Spleen (tissue), 11 donors: ENCODE measurements around the gene GNAI1. TPM values are rescaled to one million over a fixed set of nuclear protein-coding genes. Genes with fewer than 3 reads are reported as not detected.
A peak's percentile ranks its signal among the peaks of the same experiment; 100 is the strongest.

Experiments used
- DNase-seq: peaks from one replicate; pipeline ENCODE4 v3.0.0-alpha.2; 2020
- H3K27ac ChIP-seq, 8 donors: fragments of 200-600 bp; sonication (generic) in 7 of 8; 1 replicate in 4 of 8; 2 replicates in 4 of 8; pipeline versions ENCODE4 v1.5.0 to v1.8.0; 2016 to 2021; ENCODE audit warnings: inconsistent platforms in 4 of 8, mild to moderate bottlenecking in 4 of 8, moderate library complexity in 1 of 8
- H3K27me3 ChIP-seq, 7 donors: fragments of 200-600 bp; sonication (generic) in 6 of 7; replicated peaks in 1 of 7; 1 replicate in 4 of 7; 2 replicates in 3 of 7; pipeline versions ENCODE4 v1.5.0 to v1.8.0; 2016 to 2021; ENCODE audit warnings: inconsistent platforms in 3 of 7, mild to moderate bottlenecking in 1 of 7
- H3K36me3 ChIP-seq, 6 donors: fragments of 200-600 bp; sonication (generic) in 5 of 6; 1 replicate in 4 of 6; 2 replicates in 2 of 6; pipeline versions ENCODE4 v1.5.0 to v1.8.0; 2016 to 2021; ENCODE audit warnings: inconsistent platforms in 2 of 6
- H3K4me1 ChIP-seq, 6 donors: fragments of 200-600 bp; sonication (generic) in 5 of 6; 1 replicate in 3 of 6; 2 replicates in 3 of 6; pipeline versions ENCODE4 v1.5.0 to v1.8.0; 2016 to 2021; ENCODE audit warnings: inconsistent platforms in 3 of 6
- H3K4me3 ChIP-seq, 8 donors: fragments of 200-600 bp; sonication (generic) in 7 of 8; 1 replicate in 4 of 8; 2 replicates in 4 of 8; pipeline versions ENCODE4 v1.5.0 to v1.8.0; 2016 to 2021; ENCODE audit warnings: inconsistent platforms in 4 of 8, mild to moderate bottlenecking in 4 of 8, moderate library complexity in 2 of 8
- H3K9me3 ChIP-seq, 8 donors: fragments of 200-600 bp; sonication (generic) in 7 of 8; 1 replicate in 4 of 8; 2 replicates in 4 of 8; pipeline versions ENCODE4 v1.5.0 to v1.8.0; 2016 to 2021; ENCODE audit warnings: inconsistent platforms in 4 of 8
- POLR2A ChIP-seq, 3 donors: fragments of 450-650 bp; IDR thresholded peaks; one replicate each; pipeline ENCODE4 v1.5.1; 2017; ENCODE audit warnings: antibody characterized with exemption in 3 of 3, mild to moderate bottlenecking in 1 of 3
- POLR2AphosphoS5 ChIP-seq, 3 donors: sonication (generic); formaldehyde crosslinking; IDR thresholded peaks; one replicate each; pipeline ENCODE4 v1.5.1; 2017; ENCODE audit warnings: antibody characterized with exemption in 3 of 3
- WGBS, 5 donors: extraction: QIAGEN DNeasy Blood & Tissue Kit in 3 of 5; methylation state at CpG; one replicate each; pipeline versions ENCODE4 v1.1.5 to v1.1.7; 2013 to 2018; 5-methylcytosine and 5-hydroxymethylcytosine counted together
- intact Hi-C: fragments of 100-400 bp; cut with DNase I; formaldehyde crosslinking; loops from one replicate; pipeline ENCODE4 v1.15.0; 2023; ENCODE audit warnings: low total_unique reads
- polyA plus RNA-seq, 3 donors: library from polyadenylated mRNA; stranded (reverse); fragments of 200-250 nt; gene quantifications; one replicate each; pipeline ENCODE4 v1.2.1, GENCODE V29; 2013
- total RNA-seq, 7 donors: library from RNA; depleted of rRNA in 3 of 7; stranded (reverse); fragments of >200 nt in 3 of 7; fragmentation: NEBNext Ultra II Directional in 4 of 7; extraction: Animal tissue kit (Norgen Biotek cat#: 25700) in 4 of 7; gene quantifications; one replicate each; pipeline versions ENCODE4 v1.1.0 to v1.2.1, GENCODE V29; 2016 to 2021
- TF ChIP-seq, protein P1 (sequence below), 11 experiments: fragments of 200-600 bp in 7 of 11; fragments of 450-650 bp in 4 of 11; sonication (generic) in 4 of 11; IDR thresholded peaks in 8 of 11; conservative IDR thresholded peaks in 3 of 11; 1 replicate in 7 of 11; 2 replicates in 4 of 11; pipeline versions ENCODE4 v1.4.0 to v1.8.0; 2016 to 2021; ENCODE audit warnings: antibody characterized with exemption in 11 of 11, inconsistent platforms in 4 of 11, mild to moderate bottlenecking in 1 of 11
- donor health status: healthy with polysubstance abuse.
- donor health status: DM: no; HTN: no; CAD: no; lungs with moderate emphysema.
- donor health status: DM: no; HTN: no; CAD: no.
- donor health status: Bipolar disorder and iron deficiency.
- donor health status: healthy.
- donor health status: DM: no; HTN: no; CAD: no.
- donor health status: DM: yes; HTN: yes; CAD: no.

Gene GNAI1
- total and polyA plus RNA-seq, 10 donors = 2.5 to 16.3 (median 12.2) TPM

DNA sequence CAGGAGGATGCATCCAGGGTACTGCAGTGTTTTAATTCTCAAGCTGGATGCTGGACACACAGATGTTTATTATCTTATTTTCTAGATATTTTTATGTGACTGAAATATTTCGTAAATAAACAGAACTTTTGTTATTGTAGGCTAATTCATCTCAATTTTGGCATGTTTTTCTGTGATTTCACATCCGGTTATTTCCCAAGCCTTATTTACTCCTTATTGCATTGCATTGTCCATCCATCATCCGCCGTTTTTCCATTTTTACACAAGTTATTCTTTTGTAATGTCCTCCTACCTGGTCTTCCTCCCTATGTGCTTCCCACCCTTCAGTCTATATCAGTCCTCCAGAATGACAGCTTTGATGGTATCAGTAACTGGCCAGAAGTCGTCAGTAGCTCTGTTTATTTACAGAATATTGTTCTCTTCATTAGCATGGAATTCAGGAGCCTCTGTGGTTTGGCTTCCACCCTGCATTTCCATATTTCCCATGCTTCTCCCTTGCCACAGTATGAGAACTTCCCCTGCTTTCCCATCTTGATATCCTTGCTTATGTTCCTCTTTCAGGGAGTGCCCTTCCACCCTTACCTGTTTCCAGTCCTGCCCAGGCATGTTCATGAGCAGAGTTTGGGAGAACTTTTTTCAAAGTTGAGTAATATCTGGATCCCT lies 16.1 kb downstream of the GNAI1 start:
- H3K4me1 ChIP-seq = no peaks in the 10 kb centered on the region
- TF ChIP-seq POLR2A (IDR thresholded peaks at IDR 0.05) (no peak), POLR2AphosphoS5 (IDR thresholded peaks at IDR 0.05) (no peak)
- intact Hi-C loops = no loop called here

DNA sequence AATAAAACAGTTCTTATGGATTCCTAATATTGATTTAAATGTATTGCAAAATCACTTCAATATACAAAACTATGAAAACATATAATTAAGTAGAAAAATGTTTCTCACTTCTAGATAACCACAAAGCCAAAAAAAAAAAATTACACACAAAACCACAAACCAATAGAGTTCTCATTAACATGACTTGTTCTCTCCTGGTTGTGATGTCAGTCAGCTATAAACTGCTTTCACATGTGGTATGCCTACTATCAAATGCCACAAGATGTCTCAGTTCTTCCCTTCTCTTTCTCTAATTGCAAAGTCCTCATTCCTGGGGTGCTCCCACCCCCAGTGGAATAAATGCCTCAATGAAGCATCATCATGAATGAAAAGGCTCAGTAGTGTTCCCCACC lies 16.6 kb downstream of the GNAI1 start:
- Histone ChIP-seq H3K27me3 (no peaks in the 10 kb centered on the region), H3K4me3 (no peak overlapping the region), H3K36me3 (no peaks in the 10 kb centered on the region), H3K4me1 (no peaks in the 10 kb centered on the region), H3K9me3 (no peaks in the 10 kb centered on the region), H3K27ac (no peak overlapping the region)
- intact Hi-C loops = no loop called here
- DNase-seq = no peak
- TF ChIP-seq, protein P1, sequence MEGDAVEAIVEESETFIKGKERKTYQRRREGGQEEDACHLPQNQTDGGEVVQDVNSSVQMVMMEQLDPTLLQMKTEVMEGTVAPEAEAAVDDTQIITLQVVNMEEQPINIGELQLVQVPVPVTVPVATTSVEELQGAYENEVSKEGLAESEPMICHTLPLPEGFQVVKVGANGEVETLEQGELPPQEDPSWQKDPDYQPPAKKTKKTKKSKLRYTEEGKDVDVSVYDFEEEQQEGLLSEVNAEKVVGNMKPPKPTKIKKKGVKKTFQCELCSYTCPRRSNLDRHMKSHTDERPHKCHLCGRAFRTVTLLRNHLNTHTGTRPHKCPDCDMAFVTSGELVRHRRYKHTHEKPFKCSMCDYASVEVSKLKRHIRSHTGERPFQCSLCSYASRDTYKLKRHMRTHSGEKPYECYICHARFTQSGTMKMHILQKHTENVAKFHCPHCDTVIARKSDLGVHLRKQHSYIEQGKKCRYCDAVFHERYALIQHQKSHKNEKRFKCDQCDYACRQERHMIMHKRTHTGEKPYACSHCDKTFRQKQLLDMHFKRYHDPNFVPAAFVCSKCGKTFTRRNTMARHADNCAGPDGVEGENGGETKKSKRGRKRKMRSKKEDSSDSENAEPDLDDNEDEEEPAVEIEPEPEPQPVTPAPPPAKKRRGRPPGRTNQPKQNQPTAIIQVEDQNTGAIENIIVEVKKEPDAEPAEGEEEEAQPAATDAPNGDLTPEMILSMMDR (IDR thresholded peaks at IDR 0.05 in 8 of 11, conservative IDR thresholded peaks at IDR 0.05 in 3 of 11) = no peak
- TF ChIP-seq POLR2A (IDR thresholded peaks at IDR 0.05) = no peak
- no peak for TF ChIP-seq POLR2AphosphoS5 (IDR thresholded peaks at IDR 0.05)

More for the DNA sequence above, 16.1 kb downstream of the GNAI1 start:
- H3K4me3 ChIP-seq = no peak overlapping the region
- H3K27ac ChIP-seq = peak overlapping the region in 1 of 8 donors; percentile 10
- DNase-seq = no peak
- H3K9me3 ChIP-seq = no peaks in the 10 kb centered on the region
- H3K27me3 ChIP-seq = no peaks in the 10 kb centered on the region
- no peaks in the 10 kb centered on the region for H3K36me3 ChIP-seq
- 57 to 73% (median 71%) methylated on average over 5 of the region's 5 CpGs for WGBS, 5 donors

DNA sequence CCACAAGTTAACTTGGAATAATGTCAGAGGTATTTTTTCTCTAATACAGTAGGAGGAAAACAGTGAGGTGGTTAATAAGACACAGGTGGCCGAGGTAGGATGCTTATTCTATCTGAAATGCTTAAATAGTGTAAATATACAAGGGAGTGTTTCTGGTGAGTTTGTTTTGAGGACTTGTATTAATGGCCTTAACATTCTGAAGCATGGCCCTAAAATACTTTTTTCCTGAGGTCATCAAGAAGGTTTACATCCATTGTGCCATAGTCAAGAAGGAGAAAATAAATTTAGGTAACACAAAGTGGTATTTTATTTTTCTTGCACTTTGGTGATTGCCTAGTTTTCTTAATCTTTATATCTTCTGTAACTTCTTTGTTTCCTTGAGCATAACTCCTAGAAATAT lies 18.8 kb downstream of the GNAI1 start:
- H3K9me3 ChIP-seq = no peaks in the 10 kb centered on the region
- no peaks in the 10 kb centered on the region for H3K4me1 ChIP-seq
- no peak for DNase-seq
- no peak for TF ChIP-seq POLR2AphosphoS5 (IDR thresholded peaks at IDR 0.05)
- TF ChIP-seq, protein P1 (IDR thresholded peaks at IDR 0.05 in 8 of 11, conservative IDR thresholded peaks at IDR 0.05 in 3 of 11) = no peak
- TF ChIP-seq POLR2A (IDR thresholded peaks at IDR 0.05) = no peak
- 82 to 92% (median 87%) methylated on average over 1 of the region's 1 CpG for WGBS, 5 donors
- H3K36me3 ChIP-seq = no peaks in the 10 kb centered on the region
- no peak overlapping the region for H3K4me3 ChIP-seq
- H3K27me3 ChIP-seq = no peaks in the 10 kb centered on the region
- intact Hi-C loops = no loop called here
- H3K27ac ChIP-seq = no peak overlapping the region

DNA sequence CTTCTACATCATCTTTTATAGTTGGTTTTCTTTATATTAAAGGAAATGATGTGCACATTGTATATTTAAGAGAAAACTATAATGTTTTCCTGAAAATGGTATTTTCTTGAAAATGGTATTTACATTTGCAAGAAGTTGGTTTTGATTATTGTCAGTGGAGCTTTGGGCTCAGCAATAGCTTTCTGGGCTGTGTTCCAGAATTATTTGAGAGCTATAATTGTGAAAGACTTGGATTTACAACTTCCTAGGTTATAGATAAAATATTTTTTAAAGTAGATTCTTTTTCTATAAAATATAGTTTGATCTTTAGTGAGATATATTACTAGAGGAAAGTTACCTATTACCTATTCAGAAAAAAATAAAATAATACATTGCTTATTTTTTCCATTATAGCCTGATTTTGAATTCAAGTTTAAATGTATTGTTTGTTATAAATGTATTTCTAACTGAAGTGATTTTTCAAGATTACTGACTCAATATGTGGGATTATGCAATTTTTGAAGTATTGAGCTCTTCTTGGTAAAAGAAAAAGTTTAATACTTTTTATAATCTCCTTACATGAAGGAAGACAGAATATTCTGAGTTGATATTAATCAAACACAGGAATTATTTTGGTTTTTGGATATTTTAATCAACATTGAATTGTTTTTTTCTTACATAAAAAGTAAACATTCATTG lies 20.2 kb downstream of the GNAI1 start:
- H3K36me3 ChIP-seq = no peaks in the 10 kb centered on the region
- intact Hi-C loops = no loop called here
- DNase-seq = no peak
- H3K27me3 ChIP-seq = no peaks in the 10 kb centered on the region
- no peak overlapping the region for H3K4me3 ChIP-seq
- H3K4me1 ChIP-seq = no peaks in the 10 kb centered on the region
- H3K27ac ChIP-seq = no peak overlapping the region
- TF ChIP-seq POLR2A (IDR thresholded peaks at IDR 0.05) = no peak
- TF ChIP-seq, protein P1 (IDR thresholded peaks at IDR 0.05 in 8 of 11, conservative IDR thresholded peaks at IDR 0.05 in 3 of 11) = no peak
- TF ChIP-seq POLR2AphosphoS5 (IDR thresholded peaks at IDR 0.05) = no peak
- H3K9me3 ChIP-seq = no peaks in the 10 kb centered on the region
